HepG2 (cell line): ENCODE measurements around the gene TENM3.

Experiments
- CHD2 ChIP-seq: IDR thresholded peaks from 2 replicates; pipeline ENCODE4 v1.6.1; 2011; ENCODE audit warnings: low read depth, low read length, improper control_type of control experiment
- JUND ChIP-seq: sonication (generic); formaldehyde crosslinking; IDR thresholded peaks from 2 replicates; pipeline ENCODE4 v1.8.0; 2022; ENCODE audit warnings: mild to moderate bottlenecking, missing genetic modification reagents
- POLR2A ChIP-seq, 2 experiments: IDR thresholded peaks; 2 replicates each; pipeline ENCODE4 v1.6.1; 2011; ENCODE audit warnings: low read depth in 2 of 2, low read length in 2 of 2, mild to moderate bottlenecking in 1 of 2, moderate library complexity in 1 of 2; ENCODE audit not compliant: insufficient read depth in 1 of 2
- POLR2AphosphoS5 ChIP-seq: IDR thresholded peaks from 2 replicates; pipeline ENCODE4 v1.6.1; 2012; ENCODE audit warnings: low read depth, low read length
- SSRP1 ChIP-seq: IDR thresholded peaks from 2 replicates; pipeline ENCODE4 v1.6.1; 2016; ENCODE audit warnings: control low read depth
- TF ChIP-seq, protein P1 (sequence below): sonication (generic); IDR thresholded peaks from 2 replicates; pipeline ENCODE4 v1.6.1; 2016; ENCODE audit warnings: low read depth, borderline replicate concordance
- TF ChIP-seq, protein P2 (sequence below): sonication (generic); formaldehyde crosslinking; IDR thresholded peaks from 2 replicates; pipeline ENCODE4 v1.5.0; 2020; ENCODE audit warnings: mild to moderate bottlenecking, missing genetic modification reagents, moderate library complexity
- TF ChIP-seq, protein P3 (sequence below): IDR thresholded peaks from 2 replicates; pipeline ENCODE4 v1.4.0; 2020; ENCODE audit warnings: mild to moderate bottlenecking, missing genetic modification reagents
- TF ChIP-seq, protein P4 (sequence below): sonication (generic); formaldehyde crosslinking; IDR thresholded peaks from 2 replicates; pipeline ENCODE4 v1.4.0; 2020; ENCODE audit warnings: low read depth, mild to moderate bottlenecking, missing genetic modification reagents

DNA sequence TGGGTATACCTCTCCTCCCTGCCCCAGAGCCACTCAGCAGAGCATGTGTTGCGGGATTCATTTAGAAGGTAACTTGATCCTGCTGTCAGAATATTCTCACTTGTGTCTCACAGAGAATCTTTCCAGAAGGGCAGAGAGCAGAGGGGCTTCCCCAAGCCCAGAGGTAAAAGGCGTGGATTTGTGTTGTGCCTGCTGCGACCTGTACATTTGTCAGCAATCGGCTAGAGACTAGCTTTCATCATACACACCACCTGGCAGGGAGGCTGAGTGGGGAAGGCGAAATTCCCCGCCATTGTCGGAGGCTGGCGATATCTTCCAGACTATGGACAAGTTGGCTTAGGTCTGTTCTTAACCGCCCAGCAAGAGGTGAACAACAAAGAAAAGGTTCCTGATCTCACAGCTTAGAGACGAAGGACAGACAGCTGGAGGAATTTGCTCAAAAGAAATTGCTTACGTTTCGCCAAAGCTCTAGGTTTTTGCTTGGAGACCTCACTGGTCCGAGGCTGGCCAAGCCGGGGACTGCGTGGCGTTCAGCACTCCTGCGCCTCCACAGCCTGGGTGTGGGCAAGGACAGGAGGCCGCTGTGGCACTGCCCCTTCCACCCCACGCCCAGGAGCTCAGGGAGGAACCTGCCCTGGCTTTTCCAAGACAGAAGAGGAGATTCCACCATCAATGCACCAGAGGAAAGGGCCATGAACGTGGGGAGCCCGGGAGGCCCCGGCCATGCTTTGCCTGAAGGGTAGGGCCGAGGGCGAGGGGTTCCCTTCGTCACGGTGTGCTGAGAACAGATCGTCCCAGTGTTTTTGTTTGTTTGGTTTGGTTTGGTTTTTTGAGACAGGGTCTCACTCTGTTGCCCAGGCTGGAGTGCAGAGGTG is 604.6 kb downstream of the TENM3 start:
- TF ChIP-seq, protein P1, sequence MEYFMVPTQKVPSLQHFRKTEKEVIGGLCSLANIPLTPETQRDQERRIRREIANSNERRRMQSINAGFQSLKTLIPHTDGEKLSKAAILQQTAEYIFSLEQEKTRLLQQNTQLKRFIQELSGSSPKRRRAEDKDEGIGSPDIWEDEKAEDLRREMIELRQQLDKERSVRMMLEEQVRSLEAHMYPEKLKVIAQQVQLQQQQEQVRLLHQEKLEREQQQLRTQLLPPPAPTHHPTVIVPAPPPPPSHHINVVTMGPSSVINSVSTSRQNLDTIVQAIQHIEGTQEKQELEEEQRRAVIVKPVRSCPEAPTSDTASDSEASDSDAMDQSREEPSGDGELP, result no peak
- TF ChIP-seq, protein P2, sequence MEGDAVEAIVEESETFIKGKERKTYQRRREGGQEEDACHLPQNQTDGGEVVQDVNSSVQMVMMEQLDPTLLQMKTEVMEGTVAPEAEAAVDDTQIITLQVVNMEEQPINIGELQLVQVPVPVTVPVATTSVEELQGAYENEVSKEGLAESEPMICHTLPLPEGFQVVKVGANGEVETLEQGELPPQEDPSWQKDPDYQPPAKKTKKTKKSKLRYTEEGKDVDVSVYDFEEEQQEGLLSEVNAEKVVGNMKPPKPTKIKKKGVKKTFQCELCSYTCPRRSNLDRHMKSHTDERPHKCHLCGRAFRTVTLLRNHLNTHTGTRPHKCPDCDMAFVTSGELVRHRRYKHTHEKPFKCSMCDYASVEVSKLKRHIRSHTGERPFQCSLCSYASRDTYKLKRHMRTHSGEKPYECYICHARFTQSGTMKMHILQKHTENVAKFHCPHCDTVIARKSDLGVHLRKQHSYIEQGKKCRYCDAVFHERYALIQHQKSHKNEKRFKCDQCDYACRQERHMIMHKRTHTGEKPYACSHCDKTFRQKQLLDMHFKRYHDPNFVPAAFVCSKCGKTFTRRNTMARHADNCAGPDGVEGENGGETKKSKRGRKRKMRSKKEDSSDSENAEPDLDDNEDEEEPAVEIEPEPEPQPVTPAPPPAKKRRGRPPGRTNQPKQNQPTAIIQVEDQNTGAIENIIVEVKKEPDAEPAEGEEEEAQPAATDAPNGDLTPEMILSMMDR (CRISPR knock-in tag), result no peak
- no peak for TF ChIP-seq CHD2
- no peak for TF ChIP-seq JUND (CRISPR knock-in tag)
- TF ChIP-seq, protein P3, sequence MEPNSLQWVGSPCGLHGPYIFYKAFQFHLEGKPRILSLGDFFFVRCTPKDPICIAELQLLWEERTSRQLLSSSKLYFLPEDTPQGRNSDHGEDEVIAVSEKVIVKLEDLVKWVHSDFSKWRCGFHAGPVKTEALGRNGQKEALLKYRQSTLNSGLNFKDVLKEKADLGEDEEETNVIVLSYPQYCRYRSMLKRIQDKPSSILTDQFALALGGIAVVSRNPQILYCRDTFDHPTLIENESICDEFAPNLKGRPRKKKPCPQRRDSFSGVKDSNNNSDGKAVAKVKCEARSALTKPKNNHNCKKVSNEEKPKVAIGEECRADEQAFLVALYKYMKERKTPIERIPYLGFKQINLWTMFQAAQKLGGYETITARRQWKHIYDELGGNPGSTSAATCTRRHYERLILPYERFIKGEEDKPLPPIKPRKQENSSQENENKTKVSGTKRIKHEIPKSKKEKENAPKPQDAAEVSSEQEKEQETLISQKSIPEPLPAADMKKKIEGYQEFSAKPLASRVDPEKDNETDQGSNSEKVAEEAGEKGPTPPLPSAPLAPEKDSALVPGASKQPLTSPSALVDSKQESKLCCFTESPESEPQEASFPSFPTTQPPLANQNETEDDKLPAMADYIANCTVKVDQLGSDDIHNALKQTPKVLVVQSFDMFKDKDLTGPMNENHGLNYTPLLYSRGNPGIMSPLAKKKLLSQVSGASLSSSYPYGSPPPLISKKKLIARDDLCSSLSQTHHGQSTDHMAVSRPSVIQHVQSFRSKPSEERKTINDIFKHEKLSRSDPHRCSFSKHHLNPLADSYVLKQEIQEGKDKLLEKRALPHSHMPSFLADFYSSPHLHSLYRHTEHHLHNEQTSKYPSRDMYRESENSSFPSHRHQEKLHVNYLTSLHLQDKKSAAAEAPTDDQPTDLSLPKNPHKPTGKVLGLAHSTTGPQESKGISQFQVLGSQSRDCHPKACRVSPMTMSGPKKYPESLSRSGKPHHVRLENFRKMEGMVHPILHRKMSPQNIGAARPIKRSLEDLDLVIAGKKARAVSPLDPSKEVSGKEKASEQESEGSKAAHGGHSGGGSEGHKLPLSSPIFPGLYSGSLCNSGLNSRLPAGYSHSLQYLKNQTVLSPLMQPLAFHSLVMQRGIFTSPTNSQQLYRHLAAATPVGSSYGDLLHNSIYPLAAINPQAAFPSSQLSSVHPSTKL (CRISPR knock-in tag), result no peak
- TF ChIP-seq POLR2AphosphoS5, result no peak
- no peak for TF ChIP-seq POLR2A (IDR thresholded peaks at IDR 0.05; ENCODE audit: insufficient read depth in 1 of 2, low read depth in 2 of 2, low read length in 2 of 2)
- no peak for TF ChIP-seq SSRP1 (CRISPR knock-in tag)
- TF ChIP-seq, protein P4, sequence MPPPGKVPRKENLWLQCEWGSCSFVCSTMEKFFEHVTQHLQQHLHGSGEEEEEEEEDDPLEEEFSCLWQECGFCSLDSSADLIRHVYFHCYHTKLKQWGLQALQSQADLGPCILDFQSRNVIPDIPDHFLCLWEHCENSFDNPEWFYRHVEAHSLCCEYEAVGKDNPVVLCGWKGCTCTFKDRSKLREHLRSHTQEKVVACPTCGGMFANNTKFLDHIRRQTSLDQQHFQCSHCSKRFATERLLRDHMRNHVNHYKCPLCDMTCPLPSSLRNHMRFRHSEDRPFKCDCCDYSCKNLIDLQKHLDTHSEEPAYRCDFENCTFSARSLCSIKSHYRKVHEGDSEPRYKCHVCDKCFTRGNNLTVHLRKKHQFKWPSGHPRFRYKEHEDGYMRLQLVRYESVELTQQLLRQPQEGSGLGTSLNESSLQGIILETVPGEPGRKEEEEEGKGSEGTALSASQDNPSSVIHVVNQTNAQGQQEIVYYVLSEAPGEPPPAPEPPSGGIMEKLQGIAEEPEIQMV (CRISPR knock-in tag), result no peak
